ENCODE results near the gene PSD4.

DNA sequence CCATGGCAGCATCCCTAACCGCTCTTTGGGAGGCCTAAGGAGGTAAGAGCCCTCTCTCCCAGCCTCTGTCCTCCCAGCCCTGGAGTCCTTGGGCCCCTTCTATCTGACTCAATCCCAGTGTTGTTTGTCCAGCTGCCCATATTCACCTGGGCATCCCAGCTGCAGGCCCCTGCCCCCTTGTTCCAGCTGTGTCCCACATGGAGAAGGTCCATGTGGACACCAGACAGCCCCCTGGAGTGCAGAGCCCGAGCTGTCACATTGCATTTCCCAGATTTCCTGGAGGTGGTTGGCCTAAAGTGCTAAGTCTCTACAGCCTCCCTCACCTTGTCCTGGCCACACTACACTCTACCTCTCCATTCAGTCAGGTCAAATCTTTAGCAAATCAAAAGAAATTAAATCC is 42.5 kb downstream of the PSD4 start:
- TF ChIP-seq, protein P1, sequence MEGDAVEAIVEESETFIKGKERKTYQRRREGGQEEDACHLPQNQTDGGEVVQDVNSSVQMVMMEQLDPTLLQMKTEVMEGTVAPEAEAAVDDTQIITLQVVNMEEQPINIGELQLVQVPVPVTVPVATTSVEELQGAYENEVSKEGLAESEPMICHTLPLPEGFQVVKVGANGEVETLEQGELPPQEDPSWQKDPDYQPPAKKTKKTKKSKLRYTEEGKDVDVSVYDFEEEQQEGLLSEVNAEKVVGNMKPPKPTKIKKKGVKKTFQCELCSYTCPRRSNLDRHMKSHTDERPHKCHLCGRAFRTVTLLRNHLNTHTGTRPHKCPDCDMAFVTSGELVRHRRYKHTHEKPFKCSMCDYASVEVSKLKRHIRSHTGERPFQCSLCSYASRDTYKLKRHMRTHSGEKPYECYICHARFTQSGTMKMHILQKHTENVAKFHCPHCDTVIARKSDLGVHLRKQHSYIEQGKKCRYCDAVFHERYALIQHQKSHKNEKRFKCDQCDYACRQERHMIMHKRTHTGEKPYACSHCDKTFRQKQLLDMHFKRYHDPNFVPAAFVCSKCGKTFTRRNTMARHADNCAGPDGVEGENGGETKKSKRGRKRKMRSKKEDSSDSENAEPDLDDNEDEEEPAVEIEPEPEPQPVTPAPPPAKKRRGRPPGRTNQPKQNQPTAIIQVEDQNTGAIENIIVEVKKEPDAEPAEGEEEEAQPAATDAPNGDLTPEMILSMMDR (IDR thresholded peaks at IDR 0.05), result no peak
- TF ChIP-seq POLR2AphosphoS5 (IDR thresholded peaks at IDR 0.05; ENCODE audit: low read depth, low read length), result no peak
- no peak for TF ChIP-seq EP300 (IDR thresholded peaks at IDR 0.05; ENCODE audit: borderline replicate concordance in 1 of 2, low read depth in 1 of 2, low read length in 1 of 2)
- no peak for TF ChIP-seq EZH2phosphoT487 (IDR thresholded peaks at IDR 0.05; ENCODE audit: borderline replicate concordance, low read depth)
- TF ChIP-seq RXRA (IDR thresholded peaks at IDR 0.05; ENCODE audit: borderline replicate concordance, low read depth), result no peak
- TF ChIP-seq, protein P2, sequence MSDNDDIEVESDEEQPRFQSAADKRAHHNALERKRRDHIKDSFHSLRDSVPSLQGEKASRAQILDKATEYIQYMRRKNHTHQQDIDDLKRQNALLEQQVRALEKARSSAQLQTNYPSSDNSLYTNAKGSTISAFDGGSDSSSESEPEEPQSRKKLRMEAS (IDR thresholded peaks at IDR 0.05; ENCODE audit: low read depth), result no peak
- TF ChIP-seq RAD21 (IDR thresholded peaks at IDR 0.05; ENCODE audit: low read length), result no peak
- TF ChIP-seq FOXJ3 (CRISPR knock-in tag; IDR thresholded peaks at IDR 0.05), result no peak
- TF ChIP-seq YY1 (IDR thresholded peaks at IDR 0.05; ENCODE audit: low read depth), result no peak
- no peak for TF ChIP-seq ELF1 (IDR thresholded peaks at IDR 0.05)
- TF ChIP-seq, protein P3, sequence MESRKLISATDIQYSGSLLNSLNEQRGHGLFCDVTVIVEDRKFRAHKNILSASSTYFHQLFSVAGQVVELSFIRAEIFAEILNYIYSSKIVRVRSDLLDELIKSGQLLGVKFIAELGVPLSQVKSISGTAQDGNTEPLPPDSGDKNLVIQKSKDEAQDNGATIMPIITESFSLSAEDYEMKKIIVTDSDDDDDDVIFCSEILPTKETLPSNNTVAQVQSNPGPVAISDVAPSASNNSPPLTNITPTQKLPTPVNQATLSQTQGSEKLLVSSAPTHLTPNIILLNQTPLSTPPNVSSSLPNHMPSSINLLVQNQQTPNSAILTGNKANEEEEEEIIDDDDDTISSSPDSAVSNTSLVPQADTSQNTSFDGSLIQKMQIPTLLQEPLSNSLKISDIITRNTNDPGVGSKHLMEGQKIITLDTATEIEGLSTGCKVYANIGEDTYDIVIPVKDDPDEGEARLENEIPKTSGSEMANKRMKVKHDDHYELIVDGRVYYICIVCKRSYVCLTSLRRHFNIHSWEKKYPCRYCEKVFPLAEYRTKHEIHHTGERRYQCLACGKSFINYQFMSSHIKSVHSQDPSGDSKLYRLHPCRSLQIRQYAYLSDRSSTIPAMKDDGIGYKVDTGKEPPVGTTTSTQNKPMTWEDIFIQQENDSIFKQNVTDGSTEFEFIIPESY (IDR thresholded peaks at IDR 0.05; ENCODE audit: borderline replicate concordance, low read depth), result no peak
- TF ChIP-seq, protein P4, sequence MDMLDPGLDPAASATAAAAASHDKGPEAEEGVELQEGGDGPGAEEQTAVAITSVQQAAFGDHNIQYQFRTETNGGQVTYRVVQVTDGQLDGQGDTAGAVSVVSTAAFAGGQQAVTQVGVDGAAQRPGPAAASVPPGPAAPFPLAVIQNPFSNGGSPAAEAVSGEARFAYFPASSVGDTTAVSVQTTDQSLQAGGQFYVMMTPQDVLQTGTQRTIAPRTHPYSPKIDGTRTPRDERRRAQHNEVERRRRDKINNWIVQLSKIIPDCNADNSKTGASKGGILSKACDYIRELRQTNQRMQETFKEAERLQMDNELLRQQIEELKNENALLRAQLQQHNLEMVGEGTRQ (IDR thresholded peaks at IDR 0.05; ENCODE audit: borderline replicate concordance, low read depth, low read length), result no peak
- TF ChIP-seq SMC3 (IDR thresholded peaks at IDR 0.05; ENCODE audit: low read depth, low read length), result no peak
- TF ChIP-seq, protein P5, sequence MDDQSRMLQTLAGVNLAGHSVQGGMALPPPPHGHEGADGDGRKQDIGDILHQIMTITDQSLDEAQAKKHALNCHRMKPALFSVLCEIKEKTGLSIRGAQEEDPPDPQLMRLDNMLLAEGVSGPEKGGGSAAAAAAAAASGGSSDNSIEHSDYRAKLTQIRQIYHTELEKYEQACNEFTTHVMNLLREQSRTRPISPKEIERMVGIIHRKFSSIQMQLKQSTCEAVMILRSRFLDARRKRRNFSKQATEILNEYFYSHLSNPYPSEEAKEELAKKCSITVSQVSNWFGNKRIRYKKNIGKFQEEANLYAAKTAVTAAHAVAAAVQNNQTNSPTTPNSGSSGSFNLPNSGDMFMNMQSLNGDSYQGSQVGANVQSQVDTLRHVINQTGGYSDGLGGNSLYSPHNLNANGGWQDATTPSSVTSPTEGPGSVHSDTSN (IDR thresholded peaks at IDR 0.05), result no peak

All from SK-N-SH (cell line).